Activated CD8-positive, alpha-beta memory T cell treated with anti-CD3 and anti-CD28 coated beads for 24 hours (primary cell): Measurements from ENCODE around the gene NIF3L1.

Experiments used
- DNase-seq: peaks from one replicate; pipeline ENCODE4 v3.0.0-alpha.2; 2020

The NIF3L1 gene, protein sequence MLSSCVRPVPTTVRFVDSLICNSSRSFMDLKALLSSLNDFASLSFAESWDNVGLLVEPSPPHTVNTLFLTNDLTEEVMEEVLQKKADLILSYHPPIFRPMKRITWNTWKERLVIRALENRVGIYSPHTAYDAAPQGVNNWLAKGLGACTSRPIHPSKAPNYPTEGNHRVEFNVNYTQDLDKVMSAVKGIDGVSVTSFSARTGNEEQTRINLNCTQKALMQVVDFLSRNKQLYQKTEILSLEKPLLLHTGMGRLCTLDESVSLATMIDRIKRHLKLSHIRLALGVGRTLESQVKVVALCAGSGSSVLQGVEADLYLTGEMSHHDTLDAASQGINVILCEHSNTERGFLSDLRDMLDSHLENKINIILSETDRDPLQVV

DNA sequence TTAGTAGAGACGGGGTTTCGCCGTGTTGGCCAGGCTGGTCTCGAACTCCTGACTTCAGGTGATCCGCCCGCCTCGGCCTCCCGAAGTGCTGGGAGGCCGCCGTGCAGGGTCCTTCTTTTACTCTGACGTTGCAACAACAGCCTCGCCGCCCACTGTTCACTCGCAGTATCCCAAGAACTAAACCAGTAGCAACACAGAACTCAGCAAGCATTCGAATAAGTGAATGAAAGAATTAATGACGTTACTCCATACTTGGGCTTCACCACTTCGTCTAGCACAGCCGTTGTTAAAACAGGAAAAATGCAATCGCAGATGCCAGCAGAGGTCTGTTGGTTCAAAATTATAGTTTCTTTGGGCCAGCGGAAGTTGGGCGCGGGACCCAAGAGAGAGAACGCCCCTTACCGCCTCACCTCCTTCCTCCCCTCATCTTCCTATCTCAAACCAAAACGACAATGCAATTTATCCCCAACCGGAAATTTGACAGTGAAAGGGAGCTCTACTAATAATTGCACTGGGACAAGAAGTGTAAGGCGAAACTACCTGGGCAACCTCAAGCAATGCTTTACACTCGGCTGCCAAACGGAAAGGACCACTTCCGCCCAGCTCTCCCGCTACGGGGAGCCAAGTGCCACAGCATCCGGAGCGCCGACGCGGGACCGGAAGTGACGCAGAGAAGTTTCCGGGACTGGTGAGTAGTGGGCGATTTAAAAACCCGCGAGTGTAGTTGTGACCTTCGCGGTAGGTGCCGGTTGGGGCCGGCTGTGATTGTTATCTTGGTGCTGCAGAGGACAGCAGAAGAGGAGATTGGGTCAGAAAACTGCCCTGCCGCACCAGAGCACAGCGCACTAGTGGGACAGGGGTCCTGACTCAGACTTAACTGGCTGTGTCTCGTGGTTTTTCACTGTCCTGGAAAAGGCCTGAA is at the start of gene NIF3L1, which contains the start of gene PPIL3:
Gene NIF3L1, plus strand, starts transcription at position 668 of the 922 bp plus-strand sequence. CDS start 2,573 bp downstream, outside the sequence.
Gene PPIL3, minus strand, starts transcription at position 374 of the 922 bp plus-strand sequence. CDS start 1,462 bp downstream, outside the sequence.
- peak; percentile 98 for DNase-seq

DNA sequence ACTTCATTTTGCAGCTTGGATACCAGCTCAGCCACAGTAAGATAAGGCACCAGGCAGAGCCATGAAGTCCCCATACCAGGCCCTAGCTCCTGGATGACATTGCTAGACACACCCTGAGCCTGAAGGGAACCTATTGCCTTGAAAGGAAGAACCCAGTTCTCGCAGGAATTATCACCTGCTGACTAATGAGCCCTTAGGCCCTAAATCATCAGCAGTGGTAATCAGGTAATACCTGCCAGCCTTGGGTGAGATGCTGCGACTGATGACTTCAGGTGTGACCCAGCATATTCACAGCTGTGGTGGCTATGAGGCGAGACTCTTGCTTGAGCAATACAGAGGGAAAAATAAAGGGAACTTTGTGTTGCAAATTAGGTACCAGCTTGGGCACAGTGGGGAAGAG is 49.7 kb upstream of the NIF3L1 start:
- no peak for DNase-seq

DNA sequence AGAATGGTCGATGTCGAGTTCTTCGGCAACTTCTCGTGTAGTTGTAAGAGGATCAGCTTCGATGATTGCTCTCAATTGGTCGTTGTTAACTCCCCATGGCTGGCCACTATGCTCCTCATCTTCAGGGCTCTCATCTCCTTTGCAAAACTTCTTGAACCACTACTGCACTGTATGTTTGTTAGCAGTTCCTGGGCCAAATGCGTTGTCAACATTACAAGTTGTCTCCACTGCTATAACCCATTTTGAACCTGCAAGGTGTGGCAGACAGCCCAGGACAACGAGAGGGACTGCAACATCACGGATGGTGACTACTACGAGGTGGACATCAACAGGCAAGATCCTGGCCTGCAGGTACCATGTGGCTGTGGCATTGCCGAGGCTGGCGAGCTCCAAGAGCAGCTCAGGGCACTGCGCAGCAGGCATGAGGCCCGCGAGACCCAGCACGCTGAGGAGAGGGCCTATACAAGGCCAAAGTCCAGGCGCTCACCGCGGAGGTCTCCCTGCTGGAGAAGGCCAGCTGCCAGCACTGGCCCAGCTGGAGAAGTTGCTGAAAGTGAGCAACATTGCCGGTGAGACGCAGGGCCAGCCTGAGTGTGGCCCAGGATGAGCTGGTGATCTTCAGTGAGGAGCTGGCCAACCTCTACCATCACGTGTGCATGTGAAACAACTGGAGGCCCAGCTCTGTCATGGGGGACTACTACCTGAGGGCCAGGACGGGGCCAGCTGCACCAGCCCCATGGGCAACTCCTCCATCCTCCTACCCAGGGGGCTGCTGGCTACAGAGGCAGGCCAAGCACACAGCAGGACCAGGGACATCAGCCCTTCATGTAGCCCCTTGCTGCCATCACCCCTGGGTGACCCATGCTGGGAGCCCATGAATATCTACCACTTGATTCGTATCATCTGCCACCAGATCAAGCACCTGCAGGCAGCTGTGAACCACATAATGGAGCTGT is 44.9 kb upstream of the NIF3L1 start:
- DNase-seq = no peak

DNA sequence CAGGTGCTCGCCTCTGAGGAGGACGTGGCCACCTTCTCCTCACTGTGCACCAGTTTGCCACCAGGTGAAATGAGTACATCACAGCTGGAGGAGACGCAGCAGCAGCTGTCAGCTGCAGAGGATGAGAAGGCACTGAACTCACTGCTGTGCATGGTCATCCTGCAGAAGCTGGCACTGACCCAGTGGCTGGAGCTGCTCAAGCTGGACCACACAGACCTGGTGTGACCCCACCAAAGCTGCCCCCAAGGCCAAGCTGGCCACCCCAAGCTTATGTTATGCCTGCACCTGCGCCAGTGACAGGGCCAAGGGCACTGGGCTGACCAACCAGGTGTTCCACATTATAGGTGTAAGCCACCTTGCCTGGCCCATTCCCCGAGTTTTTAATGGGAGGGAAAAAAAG is 44.0 kb upstream of the NIF3L1 start:
- no peak for DNase-seq

DNA sequence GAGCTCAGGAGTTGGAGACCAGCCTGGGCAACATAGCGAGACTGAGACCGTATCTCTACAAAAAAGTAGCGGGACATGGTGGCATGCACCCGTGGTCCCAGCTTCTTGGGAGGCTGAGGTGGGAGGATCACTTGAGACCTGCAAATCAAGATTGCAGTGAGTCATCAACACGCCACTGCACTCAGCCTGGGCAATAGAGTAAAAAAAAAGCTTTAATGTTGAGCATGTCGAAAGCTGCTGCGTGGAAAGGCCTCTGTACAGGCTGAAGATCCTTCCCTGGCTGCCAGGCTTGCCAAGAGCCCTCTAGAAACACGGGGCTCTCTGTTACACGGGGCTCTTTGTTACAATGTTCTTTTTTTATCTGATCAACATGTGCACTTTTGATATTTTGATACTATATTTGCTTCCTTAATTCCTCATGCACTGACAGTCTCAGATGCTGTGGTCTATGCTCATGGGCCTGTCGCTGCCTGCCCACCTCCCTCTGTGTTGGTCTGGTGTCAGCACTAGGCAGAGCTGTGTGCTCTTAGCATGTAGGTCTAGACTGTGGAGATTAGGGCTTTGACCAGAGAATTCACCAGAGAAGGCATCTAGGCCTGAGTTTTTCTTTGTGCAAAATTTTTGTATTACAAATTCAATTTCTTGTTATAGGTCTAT is 43.4 kb upstream of the NIF3L1 start:
- DNase-seq = no peak

DNA sequence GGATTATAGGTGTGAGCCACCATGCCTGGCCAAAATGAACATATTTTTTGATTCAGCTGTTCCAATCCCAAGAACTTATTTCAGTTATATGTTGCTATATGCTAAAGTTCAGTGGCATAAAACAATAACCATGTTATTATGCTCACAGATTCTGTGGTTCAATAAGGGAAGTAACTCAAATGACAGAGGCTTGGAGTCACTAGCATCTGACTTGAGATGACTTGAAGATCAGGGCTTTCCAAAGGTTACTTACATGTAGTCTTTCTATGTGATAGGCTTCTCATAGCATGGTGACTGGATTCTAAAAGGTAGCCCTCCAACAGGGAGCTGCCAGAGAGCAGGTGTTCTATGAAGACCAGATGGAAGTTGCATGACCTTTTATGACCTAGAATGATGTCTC is 41.9 kb upstream of the NIF3L1 start:
- DNase-seq = no peak

DNA sequence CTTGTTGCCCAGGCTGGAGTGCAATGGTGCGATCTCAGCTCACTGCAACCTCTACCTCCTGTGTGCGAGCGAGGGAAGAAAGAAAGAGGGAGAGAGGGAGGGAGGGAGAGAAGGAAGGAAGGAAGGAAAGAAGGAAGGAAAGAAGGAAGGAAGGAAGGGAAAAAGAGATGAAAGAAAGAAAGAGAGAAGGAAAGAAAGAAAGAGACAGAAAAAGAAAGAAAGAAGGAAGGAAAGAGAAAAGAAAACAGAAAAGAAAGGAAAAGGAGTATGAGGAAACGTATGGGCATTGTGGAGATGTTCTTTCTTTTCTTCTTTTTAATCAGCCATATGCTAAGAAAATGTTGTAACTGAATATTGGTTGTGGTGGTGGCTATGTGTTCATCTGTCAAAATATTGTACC is 41.2 kb upstream of the NIF3L1 start:
- no peak for DNase-seq

DNA sequence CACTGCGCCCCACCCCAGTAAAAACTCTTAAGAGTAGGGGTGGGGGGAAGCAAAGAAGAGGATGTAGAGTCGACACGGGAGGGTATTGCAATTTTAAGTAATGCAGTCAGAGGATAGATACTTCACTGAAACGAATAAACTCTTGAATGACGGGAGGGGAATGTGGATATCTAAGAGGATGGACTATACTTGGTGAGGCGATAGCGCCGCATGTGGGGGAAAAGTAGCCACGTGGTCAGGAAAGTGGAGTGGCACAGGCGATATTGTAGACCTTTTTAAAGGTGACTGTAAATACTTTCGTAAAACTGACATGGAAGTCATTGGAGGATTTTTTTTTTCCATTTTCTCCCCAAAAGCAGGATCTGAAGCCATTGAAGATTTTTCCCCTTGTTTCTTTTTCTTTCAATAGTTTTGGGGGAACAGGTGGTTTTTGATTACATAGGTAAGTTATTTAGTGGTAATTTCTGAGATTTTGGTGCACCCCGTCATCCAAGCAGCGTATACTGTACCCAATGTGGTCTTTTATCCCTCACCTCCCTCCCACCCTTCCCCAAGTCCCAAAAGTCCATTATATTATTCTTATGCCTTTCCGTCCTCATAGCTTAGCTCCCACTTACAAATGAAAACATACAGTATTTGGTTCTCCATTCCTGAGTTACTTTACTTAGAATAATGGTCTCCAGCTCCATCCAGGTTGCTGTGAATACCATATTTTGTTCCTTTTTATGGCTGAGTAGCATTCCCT is 38.5 kb upstream of the NIF3L1 start:
- no peak for DNase-seq

DNA sequence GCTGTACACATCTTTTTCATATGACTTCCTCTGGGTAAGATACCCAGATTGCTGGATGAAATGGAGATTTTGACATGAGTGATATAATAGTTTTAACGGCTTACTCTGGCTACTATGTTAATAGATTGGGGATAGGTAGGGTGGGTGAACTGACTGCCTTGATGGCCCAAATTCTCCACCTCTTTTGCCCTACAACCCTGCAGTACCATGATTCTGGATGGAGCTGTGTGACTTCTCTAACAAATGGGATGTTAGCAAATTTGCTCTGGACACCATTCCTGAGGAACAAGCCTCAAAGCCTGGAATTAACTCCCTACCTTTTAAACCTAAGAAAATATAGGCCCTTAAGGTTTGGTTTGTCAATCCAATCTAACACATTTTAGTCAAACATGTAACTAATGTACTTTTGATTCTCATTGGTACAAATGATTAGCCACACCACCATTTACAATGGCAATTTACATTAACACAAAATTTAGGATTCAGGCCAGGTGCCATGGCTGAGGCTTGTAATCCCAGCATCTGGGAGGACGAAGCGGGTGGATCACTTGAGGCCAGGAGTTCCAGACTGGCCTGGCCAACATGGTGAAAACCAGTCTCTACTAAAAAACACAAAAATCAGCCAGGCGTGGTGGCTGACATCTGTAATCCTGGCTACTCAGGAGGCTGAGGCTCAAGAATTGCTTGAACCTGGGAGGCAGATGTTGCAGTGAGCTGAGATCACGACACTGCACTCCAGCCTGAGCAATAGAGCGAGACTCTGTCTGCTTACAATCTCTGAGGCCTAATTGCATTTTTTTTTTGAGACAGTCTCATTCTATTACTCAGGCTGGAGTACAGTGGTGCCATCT is 37.5 kb upstream of the NIF3L1 start:
- DNase-seq = no peak

DNA sequence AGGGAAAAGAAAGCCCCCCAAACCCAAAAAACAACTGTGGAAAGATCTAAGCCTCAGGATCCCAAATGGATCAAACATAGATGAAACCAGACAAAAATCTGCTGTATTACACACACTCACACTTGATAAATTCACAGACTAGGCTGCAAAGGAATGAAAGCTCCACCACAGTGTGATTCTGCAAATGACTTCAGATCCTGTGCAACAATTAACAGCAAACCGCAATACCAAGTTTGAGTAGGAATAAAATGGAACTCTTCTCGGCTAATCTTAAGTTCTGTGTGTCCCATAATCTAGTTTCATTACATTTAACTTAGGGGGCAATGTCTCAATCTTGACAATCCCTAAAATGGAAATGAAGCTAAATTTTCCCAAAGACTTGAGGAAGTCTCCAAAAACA is 36.6 kb upstream of the NIF3L1 start:
- DNase-seq = no peak

DNA sequence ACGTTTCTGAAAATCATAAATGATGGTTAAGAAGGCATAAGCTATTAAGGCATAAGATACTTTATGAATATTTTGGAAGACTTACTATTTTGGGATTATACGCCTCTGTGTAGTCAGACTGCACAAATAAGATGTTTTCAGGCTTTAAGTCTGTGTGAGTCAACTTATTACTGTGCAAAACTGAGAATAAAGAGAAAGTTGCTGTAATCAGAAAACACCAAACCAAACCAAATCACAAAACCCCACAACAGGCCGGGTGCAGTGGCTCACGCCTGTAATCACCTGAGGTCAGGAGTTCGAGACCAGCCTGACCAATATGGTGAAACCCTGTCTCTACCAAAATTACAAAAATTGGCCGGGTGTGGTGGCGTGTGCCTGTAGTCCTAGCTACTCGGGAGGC is 32.4 kb upstream of the NIF3L1 start:
- DNase-seq = no peak

DNA sequence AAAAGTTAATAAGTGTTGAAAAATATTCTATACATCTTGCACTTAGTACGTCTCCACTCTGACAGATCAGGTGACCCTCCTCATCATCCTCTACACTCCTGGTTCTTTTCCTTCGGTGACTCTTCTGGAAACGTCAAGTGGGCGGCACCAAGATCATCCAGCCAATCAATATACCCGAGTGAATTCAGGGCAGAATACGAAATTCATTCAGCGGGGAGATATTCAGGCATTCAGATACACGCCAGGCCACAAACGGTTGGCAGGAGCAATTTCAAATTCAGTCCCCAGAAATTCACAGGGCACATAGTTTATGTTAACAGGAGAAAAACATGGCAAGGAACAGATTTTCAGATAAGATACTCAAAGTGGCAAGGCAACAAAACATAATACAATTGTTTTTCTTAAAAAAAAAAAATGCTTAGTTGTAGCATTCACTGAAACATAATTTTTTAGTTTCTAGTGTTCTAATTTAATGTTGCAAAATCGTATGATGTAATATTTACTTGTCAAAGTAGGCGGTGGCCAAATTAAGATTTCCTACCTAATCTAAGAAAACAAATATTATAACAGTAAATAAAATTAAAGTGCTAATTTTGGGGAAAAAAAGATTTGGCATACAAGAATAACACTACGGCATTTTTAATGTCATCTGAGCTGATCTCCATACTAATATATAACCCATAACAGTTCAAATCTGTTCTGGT is 28.9 kb upstream of the NIF3L1 start:
- no peak for DNase-seq

DNA sequence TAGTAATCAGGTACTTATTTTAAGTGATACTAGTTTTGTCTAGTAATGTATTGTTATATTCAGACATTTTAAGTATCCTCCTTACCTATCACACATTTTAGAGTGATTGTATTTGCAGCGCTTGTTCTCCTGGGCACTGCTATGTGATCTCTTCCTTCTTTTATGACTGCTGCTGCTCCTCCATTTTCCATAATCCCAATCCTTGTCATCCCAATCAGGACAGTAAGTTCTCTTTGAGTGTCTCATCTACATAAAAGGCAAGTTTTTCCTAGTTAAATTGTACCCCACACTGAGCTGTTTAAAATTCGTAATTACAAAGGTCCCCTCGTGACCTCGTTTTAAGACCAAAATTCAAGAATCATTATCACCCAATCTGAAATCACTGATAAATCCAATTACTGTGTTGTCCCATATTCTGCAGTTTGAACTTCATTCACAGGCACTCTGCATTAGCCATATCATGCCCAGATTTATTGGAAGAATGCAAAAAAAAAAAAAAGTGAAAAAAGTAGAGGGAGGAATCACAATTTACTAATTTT is 27.5 kb upstream of the NIF3L1 start:
- no peak for DNase-seq

DNA sequence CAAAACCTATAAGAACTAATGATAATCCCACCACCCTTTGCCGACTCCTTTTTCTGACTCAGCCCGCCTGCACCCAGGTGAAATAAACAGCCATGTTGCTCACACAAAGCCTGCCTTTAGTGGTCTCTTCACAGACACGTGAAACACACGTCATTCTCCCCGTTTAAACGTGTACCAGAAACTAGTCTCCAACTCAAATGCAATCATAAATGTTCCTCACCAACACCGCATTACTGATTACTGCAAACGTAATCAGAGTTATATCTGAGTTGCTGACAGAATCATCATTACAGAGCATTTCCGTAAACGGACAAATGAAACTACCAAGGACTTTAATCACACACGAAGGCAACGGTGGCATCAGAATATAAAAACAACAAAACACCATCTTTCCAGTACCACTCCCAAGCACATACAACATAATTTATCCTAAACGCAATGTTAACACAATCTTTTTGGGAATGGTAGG is 26.6 kb upstream of the NIF3L1 start:
- peak; percentile 71 for DNase-seq

DNA sequence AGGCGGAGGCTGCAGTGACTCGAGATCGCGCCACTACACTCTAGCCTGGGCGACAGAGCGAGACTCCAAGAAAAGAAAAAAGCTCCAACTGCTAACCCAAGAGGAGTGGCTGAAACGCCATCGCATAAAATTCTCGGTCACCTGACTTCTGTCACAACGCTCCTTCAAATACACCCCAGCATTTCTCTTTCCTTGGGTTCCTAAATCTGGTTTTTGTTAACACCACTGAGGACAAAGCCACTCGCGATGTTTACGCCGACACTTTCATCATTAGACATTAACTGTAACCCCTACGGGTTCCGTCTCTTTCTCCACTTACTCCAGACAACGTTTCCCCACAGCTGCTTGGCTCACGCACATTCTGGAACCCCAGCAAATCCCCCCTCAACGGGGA is 25.4 kb upstream of the NIF3L1 start:
- peak; percentile 65 for DNase-seq

DNA sequence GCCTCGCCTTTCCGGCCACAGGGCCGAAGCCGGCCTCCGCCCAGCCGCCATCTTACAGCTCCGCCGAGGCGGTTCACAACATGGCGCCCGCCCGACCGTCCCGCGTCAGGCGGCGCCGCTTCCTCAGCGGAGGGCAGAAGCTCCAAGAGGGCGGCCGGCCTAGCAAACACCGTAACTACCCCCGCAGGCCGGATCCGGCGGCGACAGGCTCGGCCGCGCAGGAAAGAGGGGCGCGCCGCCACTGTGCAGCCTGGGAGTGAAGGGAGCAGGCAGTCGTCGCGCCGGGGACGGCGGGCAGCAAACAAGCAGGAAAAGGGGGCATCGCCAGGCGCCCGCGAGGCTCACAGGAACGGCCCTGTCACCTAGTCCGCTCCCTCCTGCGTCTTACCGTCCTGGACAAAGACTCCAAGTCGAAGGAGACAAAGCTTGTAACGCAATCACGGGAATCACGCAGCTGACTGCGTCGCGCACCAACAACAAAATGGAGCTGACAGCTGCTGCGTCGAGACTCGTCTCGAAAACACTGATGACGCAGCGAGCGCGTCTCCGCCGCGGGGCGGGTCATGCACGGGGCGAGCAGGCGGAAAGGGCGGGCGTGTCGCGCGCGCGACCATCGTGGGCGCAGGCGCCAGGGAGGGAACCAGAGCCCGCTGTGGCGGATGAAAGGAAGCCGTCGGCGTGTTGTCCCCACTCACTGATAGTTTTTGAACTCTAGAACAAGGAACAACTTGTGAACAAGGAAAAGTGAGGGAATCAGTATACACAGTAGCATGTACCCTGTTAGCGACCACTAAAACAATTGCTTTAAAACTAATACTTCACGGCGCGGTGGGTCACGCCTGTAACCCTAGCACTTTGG is 24.8 kb upstream of the NIF3L1 start, which contains the start of gene CLK1:
Gene CLK1, minus strand, starts transcription at position 483 of the 859 bp plus-strand sequence. CDS start 2,796 bp downstream, outside the sequence.
- peak; percentile 98 for DNase-seq

DNA sequence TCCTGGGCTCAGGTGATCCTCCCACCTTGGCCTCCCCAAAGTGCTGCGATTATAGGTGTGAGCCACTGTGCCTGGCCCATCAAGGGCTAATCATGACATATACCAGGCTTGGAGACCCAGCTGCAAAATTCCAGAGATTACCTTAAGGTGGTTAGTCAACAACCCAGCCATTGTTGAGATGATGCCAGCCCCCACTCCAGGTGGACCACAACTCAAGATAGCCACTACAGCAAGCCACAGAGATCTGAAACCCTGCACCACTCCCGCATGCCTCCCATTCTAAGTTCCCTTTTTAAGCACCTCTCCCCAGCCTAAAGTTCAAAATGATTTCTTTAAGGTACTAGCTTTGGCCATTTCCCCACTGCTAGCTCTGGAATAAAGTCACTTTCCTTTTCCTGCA is 20.2 kb upstream of the NIF3L1 start:
- no peak for DNase-seq

DNA sequence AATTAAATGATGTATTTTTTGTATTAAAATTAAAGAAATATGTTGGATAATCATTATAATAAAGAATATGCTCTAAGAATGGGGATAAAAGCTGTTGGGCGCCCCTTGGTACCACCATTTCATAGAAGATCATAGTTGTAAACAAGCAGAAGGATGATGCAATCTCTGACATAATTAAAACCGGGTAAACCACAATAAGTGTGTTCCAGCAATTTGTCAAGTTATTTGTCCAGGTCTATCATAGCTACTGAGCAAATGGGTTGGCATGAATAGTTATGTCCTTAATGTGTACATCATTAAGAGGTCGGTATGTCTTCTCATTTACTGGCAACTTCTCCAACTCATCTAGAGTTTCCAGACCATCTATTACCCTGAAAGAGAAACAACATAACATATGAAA is 18.0 kb upstream of the NIF3L1 start:
- DNase-seq = no peak
